CD14-positive monocyte (primary cell): ENCODE measurements around the gene TOMM22. TPM values are rescaled to one million over a fixed set of nuclear protein-coding genes. Genes with fewer than 3 reads are reported as not detected.

Experiments used
- DNase-seq, 3 donors: peaks; one replicate each; pipeline ENCODE4 v3.0.0-alpha.2; 2011 to 2022
- H2AFZ ChIP-seq: 2 replicates; pipeline ENCODE4 v1.6.0; 2012; ENCODE audit warnings: mild to moderate bottlenecking, low read depth, low read length, inconsistent platforms; ENCODE audit not compliant: insufficient read depth, poor library complexity, severe bottlenecking
- H3K27ac ChIP-seq, 2 donors: 1 replicate in 1 of 2; 2 replicates in 1 of 2; pipeline ENCODE4 v1.5.1; 2012 to 2013; ENCODE audit warnings: low read length in 2 of 2, control low read depth in 1 of 2, inconsistent platforms in 1 of 2, low read depth in 1 of 2, mild to moderate bottlenecking in 1 of 2
- H3K27me3 ChIP-seq, 2 donors: one replicate each; pipeline versions ENCODE4 v1.6.0 to v1.6.1; 2011 to 2013; ENCODE audit warnings: low read length in 2 of 2; ENCODE audit not compliant: control insufficient read depth in 2 of 2, insufficient read depth in 2 of 2
- H3K36me3 ChIP-seq, 2 donors: replicated peaks in 1 of 2; 1 replicate in 1 of 2; 2 replicates in 1 of 2; pipeline versions ENCODE4 v1.5.1 to v1.6.1; 2012 to 2013; ENCODE audit warnings: low read length in 2 of 2, control low read depth in 1 of 2, inconsistent platforms in 1 of 2, mild to moderate bottlenecking in 1 of 2; ENCODE audit not compliant: insufficient read depth in 2 of 2, control insufficient read depth in 1 of 2
- H3K4me1 ChIP-seq, 2 donors: 1 replicate in 1 of 2; 2 replicates in 1 of 2; pipeline versions ENCODE4 v1.5.1 to v1.6.1; 2012 to 2013; ENCODE audit warnings: low read length in 2 of 2, control low read depth in 1 of 2, inconsistent platforms in 1 of 2, mild to moderate bottlenecking in 1 of 2, moderate library complexity in 1 of 2; ENCODE audit not compliant: insufficient read depth in 2 of 2, control insufficient read depth in 1 of 2
- H3K4me2 ChIP-seq: replicated peaks from 2 replicates; pipeline ENCODE3; 2012; ENCODE audit warnings: low read length, moderate library complexity, mild to moderate bottlenecking; ENCODE audit not compliant: poor library complexity, severe bottlenecking; ENCODE audit errors: extremely low read depth
- H3K4me3 ChIP-seq, 3 experiments: fragments of 200-600 bp in 1 of 3; sonication (generic) in 1 of 3; replicated peaks in 1 of 3; 1 replicate in 2 of 3; 2 replicates in 1 of 3; pipeline ENCODE4 v1.5.1; 2011 to 2013; ENCODE audit warnings: low read length in 3 of 3, mild to moderate bottlenecking in 3 of 3, control low read depth in 2 of 3, low read depth in 2 of 3, inconsistent platforms in 1 of 3, moderate library complexity in 1 of 3
- H3K79me2 ChIP-seq: 2 replicates; pipeline ENCODE4 v1.6.0; 2012; ENCODE audit warnings: mild to moderate bottlenecking, control low read depth, inconsistent platforms, low read length, moderate library complexity; ENCODE audit not compliant: insufficient read depth
- H3K9ac ChIP-seq: 2 replicates; pipeline ENCODE4 v1.6.0; 2017; ENCODE audit warnings: low read length, mild to moderate bottlenecking; ENCODE audit not compliant: insufficient read depth, poor library complexity, severe bottlenecking
- H3K9me3 ChIP-seq, 2 donors: replicated peaks in 1 of 2; 1 replicate in 1 of 2; 2 replicates in 1 of 2; pipeline versions ENCODE4 v1.5.1 to v1.6.1; 2012 to 2013; ENCODE audit warnings: low read length in 2 of 2, control low read depth in 1 of 2; ENCODE audit not compliant: control insufficient read depth in 1 of 2, insufficient read depth in 1 of 2
- H4K20me1 ChIP-seq: 2 replicates; pipeline ENCODE4 v1.6.0; 2012; ENCODE audit warnings: mild to moderate bottlenecking, low read length, control low read depth, moderate library complexity; ENCODE audit not compliant: insufficient read depth
- H3K27ac Mint-ChIP-seq, 7 donors: one replicate each; pipeline ENCODE4 v1.8.0; 2020; ENCODE audit warnings: mild to moderate bottlenecking in 7 of 7, mixed read lengths in 7 of 7, moderate library complexity in 6 of 7, inconsistent platforms in 2 of 7
- H3K27me3 Mint-ChIP-seq, 3 donors: one replicate each; pipeline ENCODE4 v1.8.0; 2021 to 2022; ENCODE audit warnings: low read depth in 3 of 3, mild to moderate bottlenecking in 3 of 3, mixed read lengths in 3 of 3, moderate library complexity in 3 of 3, inconsistent platforms in 1 of 3
- H3K36me3 Mint-ChIP-seq, 2 donors: one replicate each; pipeline ENCODE4 v1.8.0; 2020; ENCODE audit warnings: mixed read lengths in 2 of 2, inconsistent platforms in 1 of 2, mild to moderate bottlenecking in 1 of 2
- H3K4me1 Mint-ChIP-seq: one replicate; pipeline ENCODE4 v1.8.0; 2020; ENCODE audit warnings: mild to moderate bottlenecking, mixed read lengths
- H3K4me3 Mint-ChIP-seq, 2 donors: one replicate each; pipeline ENCODE4 v1.8.0; 2020; ENCODE audit warnings: mild to moderate bottlenecking in 2 of 2, mixed read lengths in 2 of 2, moderate library complexity in 1 of 2
- H3K9me3 Mint-ChIP-seq, 7 donors: one replicate each; pipeline ENCODE4 v1.8.0; 2020 to 2022; ENCODE audit warnings: mixed read lengths in 7 of 7, mild to moderate bottlenecking in 6 of 7, moderate library complexity in 6 of 7, inconsistent platforms in 2 of 7
- CTCF ChIP-seq: fragments of 200-600 bp; IDR thresholded peaks from one replicate; pipeline ENCODE4 v1.8.0; 2022; ENCODE audit warnings: antibody characterized with exemption, mild to moderate bottlenecking
- WGBS: methylation state at CpG from one replicate; pipeline ENCODE4 v1.1.5; 2013; ENCODE audit warnings: missing lambda C conversion rate; ENCODE audit not compliant: insufficient coverage; 5-methylcytosine and 5-hydroxymethylcytosine counted together
- intact Hi-C, 2 donors: fragments of 100-400 bp; cut with micrococcal nuclease; formaldehyde crosslinking; loops; one replicate each; pipeline versions ENCODE4 v1.15.0 to v1.15.1; 2023
- polyA plus RNA-seq, 3 donors: library from polyadenylated mRNA; depleted of rRNA in 1 of 3; unstranded in 2 of 3; stranded (reverse) in 1 of 3; fragments of 300-500 nt in 2 of 3; fragments of >200 nt in 1 of 3; fragmentation: Illumina TruSeq in 2 of 3; gene quantifications; 1 replicate in 2 of 3; 2 replicates in 1 of 3; pipeline ENCODE4 v1.2.3, GENCODE V29; 2012 to 2021

The TOMM22 gene
- polyA plus RNA-seq, 3 donors = 31.9 to 71.4 (median 58.0) TPM

- Histone ChIP-seq H3K4me3 (no peak overlapping the region), H4K20me1 (peaks cover 80% of the 10 kb centered on the region), H3K79me2 (peaks cover 45% of the 10 kb centered on the region), H2AFZ (no peak overlapping the region), H3K27ac (no peak overlapping the region), H3K27me3 (no peaks in the 10 kb centered on the region), H3K4me2 (no peak overlapping the region), H3K9me3 (no peaks in the 10 kb centered on the region), H3K4me1 (peaks cover 0 to 10% of the 10 kb centered on the region in 2 donors), H3K9ac (no peak overlapping the region), H3K36me3 (peaks cover 51 to 79% of the 10 kb centered on the region in 2 donors)
- Mint-ChIP-seq H3K4me1 (peaks cover 28% of the 10 kb centered on the region), H3K4me3 (no peak overlapping the region), H3K27ac (peak overlapping the region in 2 of 7 donors; percentile 14 to 27), H3K9me3 (peaks cover 0 to 2% (median 0%) of the 10 kb centered on the region in 7 donors), H3K36me3 (peaks cover 61 to 89% of the 10 kb centered on the region in 2 donors), H3K27me3 (no peaks in the 10 kb centered on the region)
- WGBS = 100% methylated on average over 2 of the region's 6 CpGs
- intact Hi-C loops = no loop called here
- TF ChIP-seq CTCF = no peak
- no peak for DNase-seq
Measured at GRCh38 chr22:38717244-38717643, 35.5 kb downstream of the TOMM22 start.

DNA sequence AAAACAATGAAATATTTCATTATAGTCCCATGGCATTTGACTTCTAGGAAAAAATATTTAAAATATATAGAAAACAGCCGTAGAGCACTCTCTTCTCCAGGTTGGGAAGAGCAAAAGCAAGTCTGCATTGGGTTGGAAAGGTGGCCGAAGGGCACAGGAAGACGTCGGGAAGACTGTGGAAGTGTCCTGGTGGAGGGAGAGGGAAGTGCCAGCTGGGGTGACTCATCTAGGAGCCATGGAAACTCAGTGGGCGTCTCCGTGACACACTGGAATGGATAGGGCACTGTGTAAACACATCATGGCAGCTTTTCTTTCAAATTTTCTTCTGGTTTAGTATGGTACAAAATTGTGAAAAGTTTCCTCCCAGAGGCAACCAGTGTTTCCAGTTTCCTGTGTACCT is 36.7 kb downstream of the TOMM22 start:
- Histone ChIP-seq H3K9me3 (no peaks in the 10 kb centered on the region), H3K4me3 (no peak overlapping the region), H3K27ac (no peak overlapping the region), H3K4me2 (no peak overlapping the region), H4K20me1 (peaks cover 70% of the 10 kb centered on the region), H3K4me1 (peaks cover 0 to under 1% of the 10 kb centered on the region in 2 donors), H2AFZ (no peak overlapping the region), H3K36me3 (peaks cover 63 to 85% of the 10 kb centered on the region in 2 donors), H3K79me2 (peaks cover 34% of the 10 kb centered on the region), H3K9ac (no peak overlapping the region), H3K27me3 (no peaks in the 10 kb centered on the region)
- H3K27ac Mint-ChIP-seq = peak overlapping the region in 2 of 7 donors; percentile 6 to 44
- peak; percentile 16 for TF ChIP-seq CTCF
- H3K36me3 Mint-ChIP-seq = peaks cover 61 to 89% of the 10 kb centered on the region in 2 donors
- H3K9me3 Mint-ChIP-seq = peaks cover 0 to 2% (median 0%) of the 10 kb centered on the region in 7 donors
- WGBS = 86% methylated on average over 5 of the region's 6 CpGs
- peaks cover 16% of the 10 kb centered on the region for H3K4me1 Mint-ChIP-seq
- intact Hi-C loops = no loop called here
- peak in 2 of 3 donors; percentile 16 to 39 for DNase-seq
- no peaks in the 10 kb centered on the region for H3K27me3 Mint-ChIP-seq
- H3K4me3 Mint-ChIP-seq = no peak overlapping the region
